Peyer's patch (tissue), 4 donors: Measurements from ENCODE around the gene JMJD4. TPM values are rescaled to one million over a fixed set of nuclear protein-coding genes. Genes with fewer than 3 reads are reported as not detected.
A peak's percentile ranks its signal among the peaks of the same experiment; 100 is the strongest.

Source experiments
- DNase-seq, 3 donors: peaks; one replicate each; pipeline ENCODE4 v3.0.0-alpha.2; 2017 to 2019
- H3K27ac ChIP-seq, 4 donors: fragments of 200-600 bp; sonication (generic); one replicate each; pipeline ENCODE4 v1.5.1; 2016 to 2019
- H3K27me3 ChIP-seq, 2 donors: fragments of 200-600 bp; sonication (generic); one replicate each; pipeline ENCODE4 v1.5.1; 2019
- H3K36me3 ChIP-seq, 3 donors: fragments of 200-600 bp; sonication (generic); one replicate each; pipeline ENCODE4 v1.5.1; 2016 to 2019
- H3K4me1 ChIP-seq, 4 donors: fragments of 200-600 bp; sonication (generic); one replicate each; pipeline ENCODE4 v1.5.1; 2016 to 2019
- H3K4me3 ChIP-seq, 4 donors: fragments of 200-600 bp; sonication (generic); 1 replicate in 3 of 4; 2 replicates in 1 of 4; pipeline ENCODE4 v1.5.1; 2016 to 2019; ENCODE audit warnings: mild to moderate bottlenecking in 1 of 4
- H3K9me3 ChIP-seq, 4 donors: fragments of 200-600 bp; sonication (generic); one replicate each; pipeline ENCODE4 v1.5.1; 2016 to 2019; ENCODE audit warnings: mild to moderate bottlenecking in 1 of 4
- CTCF ChIP-seq, 6 experiments: fragments of 450-650 bp in 4 of 6; fragments of 200-600 bp in 2 of 6; sonication (generic) in 1 of 6; IDR thresholded peaks; one replicate each; pipeline ENCODE4 v1.5.1; 2017 to 2019; ENCODE audit warnings: antibody characterized with exemption in 6 of 6, mild to moderate bottlenecking in 3 of 6, moderate library complexity in 1 of 6
- POLR2A ChIP-seq, 2 donors: fragments of 450-650 bp; IDR thresholded peaks; one replicate each; pipeline ENCODE4 v1.5.1; 2017; ENCODE audit warnings: antibody characterized with exemption in 2 of 2, mild to moderate bottlenecking in 2 of 2, moderate library complexity in 2 of 2
- total RNA-seq, 4 donors: library from RNA; depleted of rRNA; stranded (reverse); fragments of >200 nt; gene quantifications; one replicate each; pipeline ENCODE4 v1.1.0, GENCODE V29; 2016

Gene JMJD4
- total RNA-seq, 4 donors from 2014 or later: 14.9 to 28.4 (median 20.7) TPM

DNA sequence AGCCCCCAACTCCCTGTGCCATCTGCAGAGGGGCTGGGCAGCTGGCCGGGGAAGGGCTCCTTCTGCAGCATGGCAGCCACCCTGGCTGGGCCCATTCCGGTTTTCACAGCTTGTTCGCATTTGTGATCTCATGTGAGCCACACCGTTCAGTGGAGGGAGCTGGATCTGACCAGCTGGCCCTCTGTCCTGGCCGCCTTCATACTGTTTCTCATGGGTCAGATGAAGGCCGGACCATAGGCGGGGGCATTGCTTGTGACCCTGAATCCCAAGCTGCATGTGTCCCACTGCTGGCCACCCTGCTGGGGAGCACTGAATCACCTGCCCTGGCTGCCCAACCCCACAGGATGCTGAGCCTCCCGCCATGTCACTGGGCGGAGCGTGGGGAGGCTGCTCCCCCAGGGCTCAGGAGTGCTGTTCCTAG is 43.9 kb upstream of the JMJD4 start:
- Histone ChIP-seq H3K27me3 (no peaks in the 10 kb centered on the region), H3K36me3 (peaks cover 0 to 11% (median 0%) of the 10 kb centered on the region in 3 donors), H3K9me3 (no peaks in the 10 kb centered on the region), H3K4me3 (no peak overlapping the region), H3K4me1 (no peaks in the 10 kb centered on the region), H3K27ac (no peak overlapping the region)
- peak in 1 of 3 donors; percentile 30 for DNase-seq
- TF ChIP-seq CTCF (IDR thresholded peaks at IDR 0.05) (no peak), POLR2A (IDR thresholded peaks at IDR 0.05) (no peak)

- TF ChIP-seq CTCF (IDR thresholded peaks at IDR 0.05) (no peak), POLR2A (IDR thresholded peaks at IDR 0.05) (no peak)
- H3K27ac ChIP-seq: no peak overlapping the region
- no peak overlapping the region for H3K4me3 ChIP-seq
- DNase-seq: peak in 1 of 3 donors; percentile 37
- peaks cover 0 to 11% (median 0%) of the 10 kb centered on the region in 3 donors for H3K36me3 ChIP-seq
- H3K9me3 ChIP-seq: no peaks in the 10 kb centered on the region
- no peaks in the 10 kb centered on the region for H3K4me1 ChIP-seq
- H3K27me3 ChIP-seq: no peaks in the 10 kb centered on the region
Observed at GRCh38 chr1:227778401-227778947, 43.4 kb upstream of the JMJD4 start.

- Histone ChIP-seq H3K27ac (no peak overlapping the region), H3K36me3 (peaks cover 0 to 11% (median 0%) of the 10 kb centered on the region in 3 donors), H3K27me3 (no peaks in the 10 kb centered on the region), H3K9me3 (no peaks in the 10 kb centered on the region), H3K4me1 (no peaks in the 10 kb centered on the region), H3K4me3 (no peak overlapping the region)
- TF ChIP-seq CTCF (IDR thresholded peaks at IDR 0.05) (no peak), POLR2A (IDR thresholded peaks at IDR 0.05) (no peak)
- DNase-seq: peak in 2 of 3 donors; percentile 7 to 32
Observed at GRCh38 chr1:227777646-227778045, 42.5 kb upstream of the JMJD4 start.

- Histone ChIP-seq H3K4me3 (no peak overlapping the region), H3K36me3 (peaks cover 0 to 11% (median 0%) of the 10 kb centered on the region in 3 donors), H3K27ac (no peak overlapping the region), H3K27me3 (no peaks in the 10 kb centered on the region), H3K4me1 (no peaks in the 10 kb centered on the region), H3K9me3 (no peaks in the 10 kb centered on the region)
- DNase-seq: peak in 2 of 3 donors; percentile 15 to 30
- no peak for TF ChIP-seq CTCF (IDR thresholded peaks at IDR 0.05)
- TF ChIP-seq POLR2A (IDR thresholded peaks at IDR 0.05): no peak
Observed at GRCh38 chr1:227777156-227777555, 42.1 kb upstream of the JMJD4 start.

DNA sequence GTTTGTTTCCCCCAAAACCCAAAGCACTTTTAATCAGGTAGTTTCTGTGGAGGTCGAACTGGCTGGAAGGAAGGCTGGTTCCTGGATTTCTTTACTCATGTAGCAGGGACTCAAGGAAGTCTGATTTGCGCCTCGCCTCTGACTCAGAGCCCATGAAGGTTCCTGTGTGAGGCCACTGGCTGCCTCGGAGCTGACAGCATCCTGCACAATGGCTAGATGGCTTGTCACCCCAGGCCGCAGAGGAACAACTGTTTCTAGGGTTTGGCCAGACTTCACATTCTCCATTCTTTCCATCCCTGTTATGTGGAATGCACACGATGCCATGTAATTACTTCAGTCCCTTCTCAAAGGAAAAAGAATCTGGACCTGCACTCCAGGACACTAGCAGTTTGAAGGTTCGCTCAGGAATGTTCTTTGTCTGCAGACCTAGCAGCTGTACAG is 41.2 kb upstream of the JMJD4 start:
- peaks cover 0 to 17% (median 0%) of the 10 kb centered on the region in 3 donors for H3K36me3 ChIP-seq
- no peaks in the 10 kb centered on the region for H3K9me3 ChIP-seq
- TF ChIP-seq POLR2A (IDR thresholded peaks at IDR 0.05) (no peak), CTCF (IDR thresholded peaks at IDR 0.05) (no peak)
- H3K27ac ChIP-seq: no peak overlapping the region
- no peaks in the 10 kb centered on the region for H3K4me1 ChIP-seq
- H3K27me3 ChIP-seq: no peaks in the 10 kb centered on the region
- DNase-seq: peak in 2 of 3 donors; percentile 14 to 39
- H3K4me3 ChIP-seq: no peak overlapping the region
